Esophagus squamous epithelium (tissue), 4 donors: ENCODE results near the gene C1QL2.

Source experiments
- CTCF ChIP-seq, 6 experiments: fragments of 450-650 bp in 4 of 6; fragments of 200-600 bp in 2 of 6; sonication (generic) in 2 of 6; IDR thresholded peaks; one replicate each; pipeline ENCODE4 v1.5.1; 2016 to 2019; ENCODE audit warnings: antibody characterized with exemption in 6 of 6, mild to moderate bottlenecking in 4 of 6, moderate library complexity in 4 of 6
- POLR2A ChIP-seq, 4 donors: fragments of 450-650 bp; IDR thresholded peaks; one replicate each; pipeline ENCODE4 v1.6.1; 2017; ENCODE audit warnings: antibody characterized with exemption in 4 of 4, mild to moderate bottlenecking in 4 of 4, moderate library complexity in 3 of 4

GRCh38 chr2:119179991-119180390, 21.4 kb upstream of the C1QL2 start:
- TF ChIP-seq CTCF (IDR thresholded peaks at IDR 0.05) (no peak), POLR2A (IDR thresholded peaks at IDR 0.05) (no peak)
